Measurements from ENCODE around the gene UNC80. TPM values are rescaled to one million over a fixed set of nuclear protein-coding genes. Genes with fewer than 3 reads are reported as not detected.

Gene UNC80
- not detected in 2 replicates for total RNA-seq

GRCh38 chr2:209771474-209772289, at the start of gene UNC80:
Gene UNC80, plus strand, starts transcription at chr2:209771832. Its CDS starts 241 bp downstream, at chr2:209772073.

GRCh38 chr2:210002158-210003157, 230.8 kb downstream of the UNC80 start, which contains the start of gene RPE:
Gene RPE, plus strand, starts transcription at chr2:210002638. Its CDS starts 24 bp downstream, at chr2:210002662.

Small RNA genes lying within 50 kb of the gene (small RNA-seq; reads per million reads assigned to genes)
- not detected for gene RNA5SP118 (ENCODE audit: low replicate concordance)

Other genes with a start within 250 kb of the UNC80 start
- 80.3 and 105 TPM in 2 replicates for gene RPE, start 230.8 kb downstream of the UNC80 start, total RNA-seq

All from placental pericyte (primary cell).